Measurements from ENCODE around the gene ADAM20. TPM values are rescaled to one million over a fixed set of nuclear protein-coding genes. Genes with fewer than 3 reads are reported as not detected.

Gene ADAM20
- total RNA-seq, 1 experiment from 2014 or later = 0.51 TPM

Small RNAs within 50 kb of the gene (small RNA-seq; reads per million reads assigned to genes)
- not detected for gene RNU6-659P

Other genes starting within 250 kb of the ADAM20 start
- gene COX16, start 175.3 kb downstream of the ADAM20 start, total RNA-seq (2014; rRNA removed; shearing (Covaris generic)) = 12.3 and 16.0 TPM in 2 replicates
- 4.7 and 4.9 TPM in 2 replicates for gene SYNJ2BP, start 117.9 kb downstream of the ADAM20 start, total RNA-seq (2014; rRNA removed; shearing (Covaris generic))
- not detected in 2 replicates for gene ADAM21, start 82.8 kb downstream of the ADAM20 start, total RNA-seq (2014; rRNA removed; shearing (Covaris generic))
- gene MED6, start 65.7 kb upstream of the ADAM20 start, total RNA-seq (2014; rRNA removed; shearing (Covaris generic)) = 10.8 and 13.8 TPM in 2 replicates
- 0.08 and 0.18 TPM in 2 replicates for gene TTC9, start 106.9 kb upstream of the ADAM20 start, total RNA-seq (2014; rRNA removed; shearing (Covaris generic))

All from HT-29 (cell line).